Keratinocyte (primary cell): Measurements from ENCODE around the gene DNM2.

Experiments
- EZH2 ChIP-seq: IDR thresholded peaks from one replicate; pipeline ENCODE4 v1.6.1; 2012; ENCODE audit warnings: inconsistent platforms, mild to moderate bottlenecking, low read length, moderate library complexity
- TF ChIP-seq, protein P1 (sequence below), 3 experiments: IDR thresholded peaks in 1 of 3; conservative IDR thresholded peaks in 1 of 3; optimal IDR thresholded peaks in 1 of 3; 2 replicates in 2 of 3; 3 replicates in 1 of 3; pipeline versions ENCODE3 to v1.5.1; 2011; ENCODE audit warnings: low read length in 3 of 3, mild to moderate bottlenecking in 3 of 3, moderate library complexity in 2 of 3, control low read depth in 1 of 3, inconsistent platforms in 1 of 3; ENCODE audit not compliant: insufficient read depth in 2 of 3; ENCODE audit errors: extremely low read depth in 1 of 3

DNA sequence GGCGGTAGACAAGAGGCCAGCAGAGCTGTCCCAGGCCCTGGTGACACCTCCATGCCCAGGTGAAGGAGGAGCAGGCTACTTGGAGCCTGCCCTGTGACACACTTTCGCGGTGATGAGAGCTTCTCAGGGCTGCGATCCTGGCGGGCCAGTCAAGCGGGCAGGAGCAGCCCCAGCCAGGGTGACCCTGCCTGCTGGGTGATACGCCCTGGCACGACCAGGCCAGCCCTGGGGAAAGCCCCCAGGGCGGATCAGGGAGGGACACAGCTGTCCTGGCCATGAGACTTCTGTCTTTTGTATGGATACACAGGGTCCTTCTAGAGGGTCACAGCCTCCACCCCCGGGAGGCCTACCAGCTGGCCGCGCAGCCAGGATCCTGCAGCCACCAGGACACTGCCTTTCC, 13.1 kb downstream of the DNM2 start:
- TF ChIP-seq, protein P1, sequence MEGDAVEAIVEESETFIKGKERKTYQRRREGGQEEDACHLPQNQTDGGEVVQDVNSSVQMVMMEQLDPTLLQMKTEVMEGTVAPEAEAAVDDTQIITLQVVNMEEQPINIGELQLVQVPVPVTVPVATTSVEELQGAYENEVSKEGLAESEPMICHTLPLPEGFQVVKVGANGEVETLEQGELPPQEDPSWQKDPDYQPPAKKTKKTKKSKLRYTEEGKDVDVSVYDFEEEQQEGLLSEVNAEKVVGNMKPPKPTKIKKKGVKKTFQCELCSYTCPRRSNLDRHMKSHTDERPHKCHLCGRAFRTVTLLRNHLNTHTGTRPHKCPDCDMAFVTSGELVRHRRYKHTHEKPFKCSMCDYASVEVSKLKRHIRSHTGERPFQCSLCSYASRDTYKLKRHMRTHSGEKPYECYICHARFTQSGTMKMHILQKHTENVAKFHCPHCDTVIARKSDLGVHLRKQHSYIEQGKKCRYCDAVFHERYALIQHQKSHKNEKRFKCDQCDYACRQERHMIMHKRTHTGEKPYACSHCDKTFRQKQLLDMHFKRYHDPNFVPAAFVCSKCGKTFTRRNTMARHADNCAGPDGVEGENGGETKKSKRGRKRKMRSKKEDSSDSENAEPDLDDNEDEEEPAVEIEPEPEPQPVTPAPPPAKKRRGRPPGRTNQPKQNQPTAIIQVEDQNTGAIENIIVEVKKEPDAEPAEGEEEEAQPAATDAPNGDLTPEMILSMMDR (optimal IDR thresholded peaks at IDR 0.05 in 1 of 3, IDR thresholded peaks at IDR 0.05 in 1 of 3, conservative IDR thresholded peaks at IDR 0.05 in 1 of 3; ENCODE audit: extremely low read depth in 1 of 3, insufficient read depth in 2 of 3, low read length in 3 of 3): no peak
- TF ChIP-seq EZH2: no peak
